Hepatocyte (in vitro differentiated cells): Measurements from ENCODE around the gene XPO6.

ENCODE experiments used
- EZH2 ChIP-seq: fragments of 200-600 bp; sonication (generic); IDR thresholded peaks from 2 replicates; pipeline ENCODE4 v1.6.1; 2016; ENCODE audit warnings: antibody characterized with exemption, mild to moderate bottlenecking, borderline replicate concordance
- TF ChIP-seq, protein P1 (sequence below): fragments of 200-600 bp; sonication (generic); IDR thresholded peaks from 2 replicates; pipeline ENCODE4 v1.5.1; 2016; ENCODE audit warnings: antibody characterized with exemption, mild to moderate bottlenecking; ENCODE audit not compliant: poor library complexity

DNA sequence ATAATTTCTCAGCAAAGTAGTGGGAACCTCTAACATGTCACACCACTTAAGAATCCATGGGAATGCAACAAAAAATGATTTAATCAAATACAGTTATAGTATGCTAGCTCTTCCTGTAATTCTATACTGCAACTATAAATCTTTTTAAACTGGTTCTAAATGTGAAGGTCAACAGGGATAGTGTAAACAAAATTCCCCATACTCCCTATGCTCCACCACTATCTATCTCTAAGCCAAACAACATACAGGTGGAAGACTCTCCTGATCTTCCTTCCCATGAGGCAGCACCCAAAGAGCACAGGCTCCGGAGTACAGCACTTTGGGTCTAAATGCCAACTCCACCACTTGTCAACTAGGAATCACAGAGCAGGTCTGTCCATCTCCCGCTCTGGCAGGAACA lies 4.4 kb downstream of the XPO6 start:
- TF ChIP-seq EZH2 = no peak
- TF ChIP-seq, protein P1, sequence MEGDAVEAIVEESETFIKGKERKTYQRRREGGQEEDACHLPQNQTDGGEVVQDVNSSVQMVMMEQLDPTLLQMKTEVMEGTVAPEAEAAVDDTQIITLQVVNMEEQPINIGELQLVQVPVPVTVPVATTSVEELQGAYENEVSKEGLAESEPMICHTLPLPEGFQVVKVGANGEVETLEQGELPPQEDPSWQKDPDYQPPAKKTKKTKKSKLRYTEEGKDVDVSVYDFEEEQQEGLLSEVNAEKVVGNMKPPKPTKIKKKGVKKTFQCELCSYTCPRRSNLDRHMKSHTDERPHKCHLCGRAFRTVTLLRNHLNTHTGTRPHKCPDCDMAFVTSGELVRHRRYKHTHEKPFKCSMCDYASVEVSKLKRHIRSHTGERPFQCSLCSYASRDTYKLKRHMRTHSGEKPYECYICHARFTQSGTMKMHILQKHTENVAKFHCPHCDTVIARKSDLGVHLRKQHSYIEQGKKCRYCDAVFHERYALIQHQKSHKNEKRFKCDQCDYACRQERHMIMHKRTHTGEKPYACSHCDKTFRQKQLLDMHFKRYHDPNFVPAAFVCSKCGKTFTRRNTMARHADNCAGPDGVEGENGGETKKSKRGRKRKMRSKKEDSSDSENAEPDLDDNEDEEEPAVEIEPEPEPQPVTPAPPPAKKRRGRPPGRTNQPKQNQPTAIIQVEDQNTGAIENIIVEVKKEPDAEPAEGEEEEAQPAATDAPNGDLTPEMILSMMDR = no peak
